Measurements from ENCODE around the gene RGS12. TPM values are rescaled to one million over a fixed set of nuclear protein-coding genes. Genes with fewer than 3 reads are reported as not detected.
A peak's percentile ranks its signal among the peaks of the same experiment; 100 is the strongest.

RGS12 gene
- total and polyA plus RNA-seq, 2 of the 13 experiments (the other 11 are each of a cell fraction or from before 2014, with no cell fraction given), result 21.0 to 27.7 TPM

DNA sequence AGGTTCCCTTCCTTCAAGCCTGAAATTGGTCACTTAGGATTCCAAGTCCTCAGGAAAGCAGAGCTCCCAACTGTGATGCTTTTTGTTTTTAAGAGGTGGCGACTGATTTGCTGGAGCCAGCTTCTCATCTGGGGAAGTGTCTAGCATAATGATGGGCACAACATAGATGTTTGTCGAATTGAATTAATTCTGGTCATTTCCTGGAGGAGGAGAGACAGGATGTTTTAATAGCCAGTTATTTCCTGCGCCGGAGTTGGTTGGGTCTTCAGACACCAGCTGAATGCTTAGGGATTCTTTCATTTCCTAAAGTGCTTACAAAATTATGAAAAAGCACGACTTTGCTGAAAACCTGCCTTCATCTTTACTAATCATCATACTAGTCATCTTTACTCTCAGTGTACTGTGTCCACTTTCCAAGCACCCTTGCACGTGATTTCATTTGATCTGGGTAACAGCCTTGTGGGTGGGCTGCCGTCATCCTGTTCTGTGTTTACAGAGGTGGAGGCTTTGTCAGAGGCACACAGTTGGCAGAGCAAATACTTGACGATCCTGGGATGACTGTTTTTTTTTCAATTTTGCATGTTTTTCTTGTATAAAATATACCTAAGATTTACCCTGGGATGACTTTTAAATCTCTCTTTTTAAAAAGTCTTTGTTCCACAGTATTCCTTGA is 49.5 kb downstream of the RGS12 start (continued):
- TF ChIP-seq, protein P1, sequence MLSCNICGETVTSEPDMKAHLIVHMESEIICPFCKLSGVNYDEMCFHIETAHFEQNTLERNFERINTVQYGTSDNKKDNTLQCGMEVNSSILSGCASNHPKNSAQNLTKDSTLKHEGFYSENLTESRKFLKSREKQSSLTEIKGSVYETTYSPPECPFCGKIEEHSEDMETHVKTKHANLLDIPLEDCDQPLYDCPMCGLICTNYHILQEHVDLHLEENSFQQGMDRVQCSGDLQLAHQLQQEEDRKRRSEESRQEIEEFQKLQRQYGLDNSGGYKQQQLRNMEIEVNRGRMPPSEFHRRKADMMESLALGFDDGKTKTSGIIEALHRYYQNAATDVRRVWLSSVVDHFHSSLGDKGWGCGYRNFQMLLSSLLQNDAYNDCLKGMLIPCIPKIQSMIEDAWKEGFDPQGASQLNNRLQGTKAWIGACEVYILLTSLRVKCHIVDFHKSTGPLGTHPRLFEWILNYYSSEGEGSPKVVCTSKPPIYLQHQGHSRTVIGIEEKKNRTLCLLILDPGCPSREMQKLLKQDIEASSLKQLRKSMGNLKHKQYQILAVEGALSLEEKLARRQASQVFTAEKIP (CRISPR knock-in tag; IDR thresholded peaks at IDR 0.05; ENCODE audit: borderline replicate concordance), result no peak
- no peak for TF ChIP-seq ZNF335 (CRISPR knock-in tag; IDR thresholded peaks at IDR 0.05)
- peak in 1 of 2 experiments; percentile 51; a peak in 1 of 4 replicates for TF ChIP-seq KLF16 (CRISPR knock-in tag; IDR thresholded peaks at IDR 0.05)
- no peak for TF ChIP-seq HNRNPK (IDR thresholded peaks at IDR 0.05; ENCODE audit: low read depth, low read length, poor library complexity, severe bottlenecking)
- TF ChIP-seq, protein P2, sequence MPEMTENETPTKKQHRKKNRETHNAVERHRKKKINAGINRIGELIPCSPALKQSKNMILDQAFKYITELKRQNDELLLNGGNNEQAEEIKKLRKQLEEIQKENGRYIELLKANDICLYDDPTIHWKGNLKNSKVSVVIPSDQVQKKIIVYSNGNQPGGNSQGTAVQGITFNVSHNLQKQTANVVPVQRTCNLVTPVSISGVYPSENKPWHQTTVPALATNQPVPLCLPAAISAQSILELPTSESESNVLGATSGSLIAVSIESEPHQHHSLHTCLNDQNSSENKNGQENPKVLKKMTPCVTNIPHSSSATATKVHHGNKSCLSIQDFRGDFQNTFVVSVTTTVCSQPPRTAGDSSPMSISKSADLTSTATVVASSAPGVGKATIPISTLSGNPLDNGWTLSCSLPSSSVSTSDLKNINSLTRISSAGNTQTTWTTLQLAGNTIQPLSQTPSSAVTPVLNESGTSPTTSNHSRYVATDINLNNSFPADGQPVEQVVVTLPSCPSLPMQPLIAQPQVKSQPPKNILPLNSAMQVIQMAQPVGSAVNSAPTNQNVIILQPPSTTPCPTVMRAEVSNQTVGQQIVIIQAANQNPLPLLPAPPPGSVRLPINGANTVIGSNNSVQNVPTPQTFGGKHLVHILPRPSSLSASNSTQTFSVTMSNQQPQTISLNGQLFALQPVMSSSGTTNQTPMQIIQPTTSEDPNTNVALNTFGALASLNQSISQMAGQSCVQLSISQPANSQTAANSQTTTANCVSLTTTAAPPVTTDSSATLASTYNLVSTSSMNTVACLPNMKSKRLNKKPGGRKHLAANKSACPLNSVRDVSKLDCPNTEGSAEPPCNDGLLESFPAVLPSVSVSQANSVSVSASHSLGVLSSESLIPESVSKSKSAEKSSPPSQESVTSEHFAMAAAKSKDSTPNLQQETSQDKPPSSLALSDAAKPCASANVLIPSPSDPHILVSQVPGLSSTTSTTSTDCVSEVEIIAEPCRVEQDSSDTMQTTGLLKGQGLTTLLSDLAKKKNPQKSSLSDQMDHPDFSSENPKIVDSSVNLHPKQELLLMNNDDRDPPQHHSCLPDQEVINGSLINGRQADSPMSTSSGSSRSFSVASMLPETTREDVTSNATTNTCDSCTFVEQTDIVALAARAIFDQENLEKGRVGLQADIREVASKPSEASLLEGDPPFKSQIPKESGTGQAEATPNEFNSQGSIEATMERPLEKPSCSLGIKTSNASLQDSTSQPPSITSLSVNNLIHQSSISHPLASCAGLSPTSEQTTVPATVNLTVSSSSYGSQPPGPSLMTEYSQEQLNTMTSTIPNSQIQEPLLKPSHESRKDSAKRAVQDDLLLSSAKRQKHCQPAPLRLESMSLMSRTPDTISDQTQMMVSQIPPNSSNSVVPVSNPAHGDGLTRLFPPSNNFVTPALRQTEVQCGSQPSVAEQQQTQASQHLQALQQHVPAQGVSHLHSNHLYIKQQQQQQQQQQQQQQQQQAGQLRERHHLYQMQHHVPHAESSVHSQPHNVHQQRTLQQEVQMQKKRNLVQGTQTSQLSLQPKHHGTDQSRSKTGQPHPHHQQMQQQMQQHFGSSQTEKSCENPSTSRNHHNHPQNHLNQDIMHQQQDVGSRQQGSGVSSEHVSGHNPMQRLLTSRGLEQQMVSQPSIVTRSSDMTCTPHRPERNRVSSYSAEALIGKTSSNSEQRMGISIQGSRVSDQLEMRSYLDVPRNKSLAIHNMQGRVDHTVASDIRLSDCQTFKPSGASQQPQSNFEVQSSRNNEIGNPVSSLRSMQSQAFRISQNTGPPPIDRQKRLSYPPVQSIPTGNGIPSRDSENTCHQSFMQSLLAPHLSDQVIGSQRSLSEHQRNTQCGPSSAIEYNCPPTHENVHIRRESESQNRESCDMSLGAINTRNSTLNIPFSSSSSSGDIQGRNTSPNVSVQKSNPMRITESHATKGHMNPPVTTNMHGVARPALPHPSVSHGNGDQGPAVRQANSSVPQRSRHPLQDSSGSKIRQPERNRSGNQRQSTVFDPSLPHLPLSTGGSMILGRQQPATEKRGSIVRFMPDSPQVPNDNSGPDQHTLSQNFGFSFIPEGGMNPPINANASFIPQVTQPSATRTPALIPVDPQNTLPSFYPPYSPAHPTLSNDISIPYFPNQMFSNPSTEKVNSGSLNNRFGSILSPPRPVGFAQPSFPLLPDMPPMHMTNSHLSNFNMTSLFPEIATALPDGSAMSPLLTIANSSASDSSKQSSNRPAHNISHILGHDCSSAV (CRISPR knock-in tag; IDR thresholded peaks at IDR 0.05; ENCODE audit: borderline replicate concordance), result no peak
- TF ChIP-seq, protein P3, sequence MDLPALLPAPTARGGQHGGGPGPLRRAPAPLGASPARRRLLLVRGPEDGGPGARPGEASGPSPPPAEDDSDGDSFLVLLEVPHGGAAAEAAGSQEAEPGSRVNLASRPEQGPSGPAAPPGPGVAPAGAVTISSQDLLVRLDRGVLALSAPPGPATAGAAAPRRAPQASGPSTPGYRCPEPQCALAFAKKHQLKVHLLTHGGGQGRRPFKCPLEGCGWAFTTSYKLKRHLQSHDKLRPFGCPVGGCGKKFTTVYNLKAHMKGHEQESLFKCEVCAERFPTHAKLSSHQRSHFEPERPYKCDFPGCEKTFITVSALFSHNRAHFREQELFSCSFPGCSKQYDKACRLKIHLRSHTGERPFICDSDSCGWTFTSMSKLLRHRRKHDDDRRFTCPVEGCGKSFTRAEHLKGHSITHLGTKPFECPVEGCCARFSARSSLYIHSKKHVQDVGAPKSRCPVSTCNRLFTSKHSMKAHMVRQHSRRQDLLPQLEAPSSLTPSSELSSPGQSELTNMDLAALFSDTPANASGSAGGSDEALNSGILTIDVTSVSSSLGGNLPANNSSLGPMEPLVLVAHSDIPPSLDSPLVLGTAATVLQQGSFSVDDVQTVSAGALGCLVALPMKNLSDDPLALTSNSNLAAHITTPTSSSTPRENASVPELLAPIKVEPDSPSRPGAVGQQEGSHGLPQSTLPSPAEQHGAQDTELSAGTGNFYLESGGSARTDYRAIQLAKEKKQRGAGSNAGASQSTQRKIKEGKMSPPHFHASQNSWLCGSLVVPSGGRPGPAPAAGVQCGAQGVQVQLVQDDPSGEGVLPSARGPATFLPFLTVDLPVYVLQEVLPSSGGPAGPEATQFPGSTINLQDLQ (CRISPR knock-in tag; IDR thresholded peaks at IDR 0.05), result no peak
- TF ChIP-seq, protein P4, sequence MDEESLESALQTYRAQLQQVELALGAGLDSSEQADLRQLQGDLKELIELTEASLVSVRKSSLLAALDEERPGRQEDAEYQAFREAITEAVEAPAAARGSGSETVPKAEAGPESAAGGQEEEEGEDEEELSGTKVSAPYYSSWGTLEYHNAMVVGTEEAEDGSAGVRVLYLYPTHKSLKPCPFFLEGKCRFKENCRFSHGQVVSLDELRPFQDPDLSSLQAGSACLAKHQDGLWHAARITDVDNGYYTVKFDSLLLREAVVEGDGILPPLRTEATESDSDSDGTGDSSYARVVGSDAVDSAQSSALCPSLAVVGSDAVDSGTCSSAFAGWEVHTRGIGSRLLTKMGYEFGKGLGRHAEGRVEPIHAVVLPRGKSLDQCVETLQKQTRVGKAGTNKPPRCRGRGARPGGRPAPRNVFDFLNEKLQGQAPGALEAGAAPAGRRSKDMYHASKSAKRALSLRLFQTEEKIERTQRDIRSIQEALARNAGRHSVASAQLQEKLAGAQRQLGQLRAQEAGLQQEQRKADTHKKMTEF (CRISPR knock-in tag; IDR thresholded peaks at IDR 0.05), result peak; percentile 55; the same call in 1 of the 2 replicates
- peak; percentile 54; the same call in 1 of the 2 replicates for TF ChIP-seq DPF2 (CRISPR knock-in tag; IDR thresholded peaks at IDR 0.05; ENCODE audit: borderline replicate concordance, low read depth)
- TF ChIP-seq ZNF891 (CRISPR knock-in tag; IDR thresholded peaks at IDR 0.05), result no peak
- no peak for TF ChIP-seq ZBTB8A (CRISPR knock-in tag; IDR thresholded peaks at IDR 0.05; ENCODE audit: borderline replicate concordance, low read depth)
- TF ChIP-seq AHR (CRISPR knock-in tag; IDR thresholded peaks at IDR 0.05), result no peak

Measured in HepG2 (cell line).